LNCaP clone FGC (cell line): ENCODE results near the gene ADGRG3.

Experiments
- DNase-seq: peaks from one replicate; pipeline ENCODE4 v3.0.0-alpha.2; 2011; ENCODE audit warnings: low read depth
- H3K4me3 ChIP-seq: 2 replicates; pipeline ENCODE4 v1.5.1; 2011; ENCODE audit warnings: mild to moderate bottlenecking, low read depth, low read length, control low read depth
- TF ChIP-seq, protein P1 (sequence below): IDR thresholded peaks from 2 replicates; pipeline ENCODE4 v1.5.1; 2012; ENCODE audit warnings: mild to moderate bottlenecking; ENCODE audit not compliant: control insufficient read depth, insufficient read depth; ENCODE audit errors: extremely low read depth

Gene ADGRG3

GRCh38 chr16:57623251-57624043 lies 44.7 kb upstream of the ADGRG3 start:
- TF ChIP-seq, protein P1, sequence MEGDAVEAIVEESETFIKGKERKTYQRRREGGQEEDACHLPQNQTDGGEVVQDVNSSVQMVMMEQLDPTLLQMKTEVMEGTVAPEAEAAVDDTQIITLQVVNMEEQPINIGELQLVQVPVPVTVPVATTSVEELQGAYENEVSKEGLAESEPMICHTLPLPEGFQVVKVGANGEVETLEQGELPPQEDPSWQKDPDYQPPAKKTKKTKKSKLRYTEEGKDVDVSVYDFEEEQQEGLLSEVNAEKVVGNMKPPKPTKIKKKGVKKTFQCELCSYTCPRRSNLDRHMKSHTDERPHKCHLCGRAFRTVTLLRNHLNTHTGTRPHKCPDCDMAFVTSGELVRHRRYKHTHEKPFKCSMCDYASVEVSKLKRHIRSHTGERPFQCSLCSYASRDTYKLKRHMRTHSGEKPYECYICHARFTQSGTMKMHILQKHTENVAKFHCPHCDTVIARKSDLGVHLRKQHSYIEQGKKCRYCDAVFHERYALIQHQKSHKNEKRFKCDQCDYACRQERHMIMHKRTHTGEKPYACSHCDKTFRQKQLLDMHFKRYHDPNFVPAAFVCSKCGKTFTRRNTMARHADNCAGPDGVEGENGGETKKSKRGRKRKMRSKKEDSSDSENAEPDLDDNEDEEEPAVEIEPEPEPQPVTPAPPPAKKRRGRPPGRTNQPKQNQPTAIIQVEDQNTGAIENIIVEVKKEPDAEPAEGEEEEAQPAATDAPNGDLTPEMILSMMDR: no peak
- no peak overlapping the region for H3K4me3 ChIP-seq
- no peak for DNase-seq

DNA sequence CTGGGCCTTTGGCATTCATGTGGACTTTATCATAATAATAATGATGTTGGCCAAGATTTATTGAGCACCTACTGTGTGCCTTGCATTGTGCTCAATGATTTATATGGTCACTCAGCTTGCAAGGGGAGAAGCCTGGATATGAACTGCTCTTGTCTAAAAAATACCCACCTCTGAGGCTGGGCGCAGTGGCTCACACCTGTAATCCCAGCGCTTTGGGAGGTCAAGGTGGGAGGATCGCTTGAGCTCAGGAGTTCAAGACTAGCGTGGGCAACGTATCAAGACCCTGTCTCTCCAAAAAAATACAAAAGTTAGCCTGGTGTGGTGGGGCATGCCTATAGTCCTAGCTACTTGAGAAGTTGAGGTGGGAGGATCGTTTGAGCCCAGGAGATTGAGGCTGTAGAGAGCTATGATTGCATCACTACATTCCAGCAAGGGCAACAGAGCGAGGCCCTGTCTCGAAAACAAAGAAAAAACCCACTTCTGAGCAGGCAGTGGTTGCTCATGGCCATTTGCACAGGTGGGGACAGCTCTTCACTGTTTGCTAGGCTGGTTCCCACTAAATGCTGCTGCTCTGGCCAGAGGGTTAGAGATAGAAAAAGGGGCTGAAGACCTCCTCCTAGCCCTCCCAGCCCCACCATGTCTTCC lies 43.9 kb upstream of the ADGRG3 start:
- H3K4me3 ChIP-seq: no peak overlapping the region
- no peak for DNase-seq
- TF ChIP-seq, protein P1: no peak

GRCh38 chr16:57624806-57625500 lies 43.2 kb upstream of the ADGRG3 start:
- TF ChIP-seq, protein P1: no peak
- DNase-seq: no peak
- no peak overlapping the region for H3K4me3 ChIP-seq

- TF ChIP-seq, protein P1: no peak
- no peak overlapping the region for H3K4me3 ChIP-seq
- DNase-seq: no peak
Observed at GRCh38 chr16:57626420-57627170, 41.5 kb upstream of the ADGRG3 start.

DNA sequence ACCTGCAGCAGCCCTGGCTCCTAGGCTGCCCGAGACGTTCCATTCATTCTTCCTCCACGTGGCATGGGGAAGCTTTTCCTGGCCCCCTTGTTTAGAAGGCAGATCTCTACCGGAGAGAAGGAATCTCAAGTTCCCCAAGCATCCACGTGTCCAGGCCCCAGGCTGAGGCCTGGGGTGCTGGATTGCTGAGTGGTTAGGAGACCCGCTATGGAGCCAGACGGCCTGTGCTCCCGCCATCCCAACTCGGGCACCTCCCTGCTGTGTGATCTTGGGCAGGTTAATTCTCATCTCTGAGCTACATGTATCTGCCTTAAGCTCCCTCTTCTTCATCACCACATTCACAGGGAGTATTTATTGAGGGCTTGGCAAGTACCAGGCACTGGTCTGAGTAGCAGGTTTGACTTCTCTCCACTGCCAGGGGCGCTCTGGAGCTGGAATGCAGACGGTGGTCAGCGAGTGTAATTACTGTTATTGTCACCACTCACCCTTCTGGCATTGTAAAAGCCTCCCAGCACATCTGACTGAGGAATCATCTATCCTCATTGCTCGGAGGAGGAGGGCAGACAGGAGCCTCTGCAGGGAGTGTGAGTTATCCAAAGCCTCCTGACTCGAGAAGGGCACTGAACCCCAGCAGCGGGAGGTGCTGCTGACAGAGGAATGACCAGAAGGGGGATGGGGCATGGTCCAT lies 40.8 kb upstream of the ADGRG3 start:
- no peak overlapping the region for H3K4me3 ChIP-seq
- no peak for DNase-seq
- TF ChIP-seq, protein P1: no peak
